Esophagus muscularis mucosa (tissue), 4 donors: ENCODE data around the gene WBP2. TPM values are rescaled to one million over a fixed set of nuclear protein-coding genes. Genes with fewer than 3 reads are reported as not detected.
A peak's percentile ranks its signal among the peaks of the same experiment; 100 is the strongest.

Experiments
- DNase-seq: peaks from one replicate; pipeline ENCODE4 v3.0.0-alpha.2; 2017; ENCODE audit errors: extremely low spot score
- H3K27ac ChIP-seq, 4 donors: fragments of 200-600 bp; sonication (generic); replicated peaks in 1 of 4; 1 replicate in 3 of 4; 2 replicates in 1 of 4; pipeline ENCODE4 v1.5.1; 2016 to 2019; ENCODE audit warnings: mild to moderate bottlenecking in 1 of 4
- H3K27me3 ChIP-seq, 4 donors: fragments of 200-600 bp; sonication (generic); one replicate each; pipeline versions ENCODE4 v1.5.1 to v1.6.0; 2016 to 2019
- H3K36me3 ChIP-seq, 4 donors: fragments of 200-600 bp; sonication (generic); one replicate each; pipeline ENCODE4 v1.5.1; 2016 to 2019
- H3K4me1 ChIP-seq, 4 donors: fragments of 200-600 bp; sonication (generic); one replicate each; pipeline ENCODE4 v1.5.1; 2016 to 2019
- H3K4me3 ChIP-seq, 4 donors: fragments of 200-600 bp; sonication (generic); 1 replicate in 2 of 4; 2 replicates in 2 of 4; pipeline ENCODE4 v1.5.1; 2016 to 2019; ENCODE audit warnings: mild to moderate bottlenecking in 4 of 4, moderate library complexity in 1 of 4
- H3K9me3 ChIP-seq, 4 donors: fragments of 200-600 bp; sonication (generic); 1 replicate in 3 of 4; 2 replicates in 1 of 4; pipeline ENCODE4 v1.5.1; 2016 to 2019
- CTCF ChIP-seq, 3 experiments: fragments of 200-600 bp in 2 of 3; fragments of 450-650 bp in 1 of 3; sonication (generic) in 2 of 3; IDR thresholded peaks; one replicate each; pipeline ENCODE4 v1.5.1; 2017 to 2019; ENCODE audit warnings: antibody characterized with exemption in 3 of 3, mild to moderate bottlenecking in 2 of 3, moderate library complexity in 1 of 3
- EP300 ChIP-seq: sonication (generic); formaldehyde crosslinking; IDR thresholded peaks from one replicate; pipeline ENCODE4 v1.6.1; 2017; ENCODE audit warnings: antibody characterized with exemption
- POLR2A ChIP-seq: fragments of 450-650 bp; IDR thresholded peaks from one replicate; pipeline ENCODE4 v1.6.1; 2017; ENCODE audit warnings: antibody characterized with exemption, moderate library complexity, mild to moderate bottlenecking, low read depth
- POLR2AphosphoS5 ChIP-seq, 2 donors: sonication (generic); formaldehyde crosslinking; IDR thresholded peaks; one replicate each; pipeline ENCODE4 v1.6.1; 2017; ENCODE audit warnings: antibody characterized with exemption in 2 of 2
- WGBS: methylation state at CpG from one replicate; pipeline ENCODE4 v1.1.5; 2018; 5-methylcytosine and 5-hydroxymethylcytosine counted together
- intact Hi-C: fragments of 100-400 bp; cut with DNase I; formaldehyde crosslinking; loops from one replicate; pipeline ENCODE4 v1.15.1; 2023
- total RNA-seq, 4 donors: library from RNA; depleted of rRNA; stranded (reverse); fragments of >200 nt; gene quantifications; one replicate each; pipeline versions ENCODE4 v1.1.0 to v1.2.1, GENCODE V29; 2016

Gene WBP2
- total RNA-seq, 4 donors from 2014 or later = 48.2 to 95.8 (median 85.2) TPM

DNA sequence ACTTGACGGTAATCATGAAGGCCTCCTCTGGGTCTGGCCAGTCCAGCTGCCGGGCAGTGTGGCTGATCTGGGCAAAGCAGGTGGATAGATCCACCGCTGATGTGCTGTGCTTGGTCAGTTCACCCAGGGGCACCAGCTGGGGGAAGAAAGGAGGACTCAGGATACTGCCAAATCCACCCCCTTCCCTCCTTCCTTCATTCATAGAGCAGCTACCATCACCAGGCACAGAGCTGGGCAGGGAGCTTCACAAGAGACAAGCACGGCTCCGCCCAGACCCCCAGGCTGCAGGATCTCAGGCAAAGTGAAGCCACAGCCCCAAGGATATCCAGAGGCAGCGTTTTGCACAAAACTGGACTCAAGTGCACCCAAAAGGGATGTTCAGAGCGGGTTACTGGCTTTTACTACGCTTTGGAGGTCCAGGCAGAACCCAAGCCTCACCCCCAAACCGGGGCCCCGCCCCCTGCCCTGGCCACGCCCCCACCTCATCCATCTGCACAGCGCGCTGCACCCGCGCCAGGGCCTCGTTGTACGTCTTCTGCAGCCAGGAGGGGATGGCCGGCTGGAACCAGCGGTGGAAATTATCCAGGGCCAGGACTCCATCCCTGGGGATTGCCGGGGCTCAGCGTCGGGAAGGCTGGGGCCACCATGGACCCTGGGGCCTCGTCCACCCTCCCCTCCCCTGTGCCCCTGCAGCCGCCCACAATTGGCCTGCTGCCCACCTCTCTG lies 20.0 kb downstream of the WBP2 start:
- H3K4me3 ChIP-seq = no peak overlapping the region
- intact Hi-C loops = no loop called here
- WGBS = 65% methylated on average over 10 of the region's 24 CpGs
- DNase-seq = no peak
- no peaks in the 10 kb centered on the region for H3K9me3 ChIP-seq
- H3K36me3 ChIP-seq = peaks cover 0 to 73% (median 25%) of the 10 kb centered on the region in 4 donors
- no peak overlapping the region for H3K27ac ChIP-seq
- TF ChIP-seq EP300 = no peak
- no peak for TF ChIP-seq CTCF (IDR thresholded peaks at IDR 0.05)
- no peaks in the 10 kb centered on the region for H3K27me3 ChIP-seq
- H3K4me1 ChIP-seq = peaks cover 10 to 27% (median 22%) of the 10 kb centered on the region in 4 donors

DNA sequence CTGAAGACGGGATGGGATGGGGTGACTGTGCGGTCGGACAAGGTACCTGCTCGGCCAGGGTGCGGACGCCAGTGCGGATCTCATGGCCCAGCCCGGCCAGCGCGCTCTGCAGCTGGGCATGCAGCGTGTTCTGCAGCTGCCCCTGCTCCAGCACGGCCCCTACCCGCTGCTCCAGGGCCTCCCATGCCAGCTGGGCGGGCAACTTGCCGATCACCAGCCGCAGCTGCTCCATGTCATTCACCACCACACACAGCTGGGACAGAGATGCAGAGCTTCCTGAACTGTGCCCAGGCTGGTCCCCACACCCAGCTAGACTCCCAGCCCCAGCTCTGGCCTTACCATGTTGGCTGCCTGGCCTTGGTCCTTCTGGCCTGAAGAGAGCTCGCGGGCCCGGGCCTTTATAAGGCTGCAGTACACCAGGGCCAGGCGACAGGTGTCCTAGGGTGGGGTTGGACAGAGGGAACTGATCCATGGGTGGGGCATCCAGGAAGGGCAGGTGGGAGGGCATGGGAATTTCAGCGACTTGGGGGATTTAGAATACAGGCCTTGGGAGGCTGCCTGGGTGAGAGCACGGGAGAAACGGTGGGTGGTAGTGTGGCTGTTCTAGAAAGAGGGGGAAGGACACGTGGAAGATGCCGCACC lies 20.7 kb downstream of the WBP2 start:
- intact Hi-C loops = no loop called here

GRCh38 chr17:75832652-75833400 lies 22.3 kb downstream of the WBP2 start:
- no peak overlapping the region for H3K4me3 ChIP-seq
- H3K4me1 ChIP-seq = peaks cover 17 to 35% (median 31%) of the 10 kb centered on the region in 4 donors
- H3K27me3 ChIP-seq = no peaks in the 10 kb centered on the region
- peaks cover 0 to 69% (median 30%) of the 10 kb centered on the region in 4 donors for H3K36me3 ChIP-seq
- TF ChIP-seq POLR2A (no peak), CTCF (IDR thresholded peaks at IDR 0.05) (no peak), EP300 (no peak), POLR2AphosphoS5 (IDR thresholded peaks at IDR 0.05) (no peak)
- DNase-seq = no peak
- intact Hi-C loops = no loop called here
- H3K9me3 ChIP-seq = no peaks in the 10 kb centered on the region
- H3K27ac ChIP-seq = peak overlapping the region; percentile 27 to 67 (median 43)
- 62% methylated on average over 19 of the region's 20 CpGs for WGBS

More for the DNA sequence above, 20.7 kb downstream of the WBP2 start:
- H3K36me3 ChIP-seq = peaks cover 0 to 72% (median 27%) of the 10 kb centered on the region in 4 donors
- 96% methylated on average over 17 of the region's 25 CpGs for WGBS
- H3K9me3 ChIP-seq = no peaks in the 10 kb centered on the region
- H3K27me3 ChIP-seq = no peaks in the 10 kb centered on the region
- H3K4me3 ChIP-seq = no peak overlapping the region
- TF ChIP-seq EP300 (no peak), POLR2AphosphoS5 (IDR thresholded peaks at IDR 0.05) (no peak), CTCF (IDR thresholded peaks at IDR 0.05) (no peak), POLR2A (no peak)
- H3K4me1 ChIP-seq = peaks cover 10 to 27% (median 22%) of the 10 kb centered on the region in 4 donors
- H3K27ac ChIP-seq = no peak overlapping the region
- DNase-seq = no peak

DNA sequence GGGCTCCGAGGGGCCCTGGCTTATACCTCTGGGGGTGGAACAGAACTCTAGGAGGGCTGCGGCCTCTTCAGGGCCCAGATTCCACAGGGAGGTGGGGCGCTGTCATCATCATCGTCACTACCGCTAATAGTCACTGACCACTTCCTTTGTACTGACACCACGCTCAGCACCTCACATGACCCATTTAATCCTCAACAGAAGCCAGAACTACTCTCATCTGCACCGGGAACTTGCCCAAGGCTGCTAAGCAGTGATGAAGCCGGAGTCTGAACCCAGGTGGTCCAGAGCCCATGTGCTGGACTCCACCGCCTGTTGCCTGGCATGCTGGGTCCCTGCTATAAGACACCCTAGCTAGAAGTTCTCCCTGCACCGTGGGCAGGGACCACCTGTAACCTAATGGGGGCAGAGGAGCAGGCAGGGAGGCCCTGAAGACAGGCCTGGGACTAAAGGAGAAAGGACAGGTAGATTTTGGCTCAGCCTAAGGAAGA lies 22.9 kb downstream of the WBP2 start:
- H3K9me3 ChIP-seq = no peaks in the 10 kb centered on the region
- no peak overlapping the region for H3K4me3 ChIP-seq
- 84% methylated on average over 8 of the region's 10 CpGs for WGBS
- intact Hi-C loops = no loop called here
- H3K36me3 ChIP-seq = peaks cover 0 to 69% (median 30%) of the 10 kb centered on the region in 4 donors
- H3K27ac ChIP-seq = peak overlapping the region; percentile 27 to 67 (median 43)
- no peaks in the 10 kb centered on the region for H3K27me3 ChIP-seq
- TF ChIP-seq POLR2AphosphoS5 (IDR thresholded peaks at IDR 0.05) (peak; percentile 23 to 39), EP300 (no peak), POLR2A (no peak)
- peaks cover 23 to 42% (median 37%) of the 10 kb centered on the region in 4 donors for H3K4me1 ChIP-seq
- DNase-seq = no peak
